Tongue (tissue), 2 donors: ENCODE data around the gene LTBR. TPM values are rescaled to one million over a fixed set of nuclear protein-coding genes. Genes with fewer than 3 reads are reported as not detected.

Source experiments
- DNase-seq: peaks from one replicate; pipeline ENCODE4 v3.0.0-alpha.2; 2015
- total RNA-seq: library from RNA; depleted of rRNA; stranded (reverse); fragments of >200 nt; gene quantifications from one replicate; pipeline ENCODE4 v1.2.3, GENCODE V29; 2014

The LTBR gene
- total RNA-seq, 1 donor from 2014 or later: 34.5 TPM

- no peak for DNase-seq
Measured at GRCh38 chr12:6346942-6347341, 37.0 kb upstream of the LTBR start.

GRCh38 chr12:6347367-6348338 is 36.3 kb upstream of the LTBR start:
- no peak for DNase-seq

- no peak for DNase-seq
Measured at GRCh38 chr12:6351622-6352021, 32.3 kb upstream of the LTBR start.

GRCh38 chr12:6352193-6353173 is 31.5 kb upstream of the LTBR start:
- no peak for DNase-seq

- DNase-seq: no peak
Measured at GRCh38 chr12:6354495-6355393, 29.2 kb upstream of the LTBR start.

GRCh38 chr12:6355491-6356373 is 28.2 kb upstream of the LTBR start:
- DNase-seq: no peak

GRCh38 chr12:6356374-6356820 is 27.6 kb upstream of the LTBR start:
- no peak for DNase-seq

GRCh38 chr12:6358881-6359280 is 25.1 kb upstream of the LTBR start:
- DNase-seq: no peak

GRCh38 chr12:6360080-6360571 is 23.8 kb upstream of the LTBR start:
- no peak for DNase-seq

- DNase-seq: no peak
Measured at GRCh38 chr12:6360578-6361490, 23.1 kb upstream of the LTBR start.

- DNase-seq: no peak
Measured at GRCh38 chr12:6361834-6362233, 22.1 kb upstream of the LTBR start.

GRCh38 chr12:6362403-6362802 is 21.6 kb upstream of the LTBR start:
- DNase-seq: no peak

GRCh38 chr12:6363010-6363329 is 21.0 kb upstream of the LTBR start:
- DNase-seq: no peak

- DNase-seq: peak; percentile 75
Measured at GRCh38 chr12:6363330-6364043, 20.5 kb upstream of the LTBR start.

- DNase-seq: no peak
Measured at GRCh38 chr12:6364044-6364374, 20.0 kb upstream of the LTBR start.

GRCh38 chr12:6367065-6367968 is 16.6 kb upstream of the LTBR start:
- DNase-seq: no peak

GRCh38 chr12:6367969-6368892 is 15.7 kb upstream of the LTBR start:
- no peak for DNase-seq
